ENCODE data around the gene CREB3L4.
A peak's percentile ranks its signal among the peaks of the same experiment; 100 is the strongest.

Gene CREB3L4

GRCh38 chr1:153922972-153923925 is 44.5 kb upstream of the CREB3L4 start, which contains the start of gene GATAD2B (continued):
- TF ChIP-seq ZNF768 (tag by site-specific recombination; IDR thresholded peaks at IDR 0.05) (no peak), ZNF561 (tag by site-specific recombination; IDR thresholded peaks at IDR 0.05; ENCODE audit: borderline replicate concordance) (peak; percentile 88; the same call in 1 of the 2 replicates), KLF7 (tag by site-specific recombination; IDR thresholded peaks at IDR 0.05; ENCODE audit: borderline replicate concordance) (peak; percentile 87), ZBTB6 (tag by site-specific recombination; IDR thresholded peaks at IDR 0.05) (peak; percentile 94), REPIN1 (tag by site-specific recombination; IDR thresholded peaks at IDR 0.05; ENCODE audit: low read depth) (no peak), ZNF398 (tag by site-specific recombination; IDR thresholded peaks at IDR 0.05) (0 out of 2 replicates have a peak, but pooled peaks have one; percentile 4), ZNF514 (tag by site-specific recombination; IDR thresholded peaks at IDR 0.05) (no peak), ZNF544 (tag by site-specific recombination; IDR thresholded peaks at IDR 0.05) (no peak), OSR2 (tag by site-specific recombination; IDR thresholded peaks at IDR 0.05) (no peak), ZNF792 (tag by site-specific recombination; IDR thresholded peaks at IDR 0.05) (0 out of 2 replicates have a peak, but pooled peaks have one; percentile 34), BCL11B (tag by site-specific recombination; IDR thresholded peaks at IDR 0.05; ENCODE audit: low read depth) (peak; percentile 53; the same call in 1 of the 2 replicates), SP3 (tag by site-specific recombination; IDR thresholded peaks at IDR 0.05) (peak; percentile 87), ZNF585B (tag by site-specific recombination; IDR thresholded peaks at IDR 0.05) (no peak; the same call in 1 of the 2 replicates), PRDM6 (tag by site-specific recombination; IDR thresholded peaks at IDR 0.05) (no peak), ZNF184 (tag by site-specific recombination; IDR thresholded peaks at IDR 0.05) (peak; percentile 18; the same call in 1 of the 2 replicates), ZNF639 (tag by site-specific recombination; IDR thresholded peaks at IDR 0.05) (peak; percentile 64; the same call in 1 of the 2 replicates), ZNF791 (tag by site-specific recombination; IDR thresholded peaks at IDR 0.05) (no peak), ZNF366 (tag by site-specific recombination; conservative IDR thresholded peaks at IDR 0.05) (no peak), PRDM4 (tag by site-specific recombination; IDR thresholded peaks at IDR 0.05) (peak; percentile 50; the same call in 1 of the 2 replicates), ZNF785 (tag by site-specific recombination; IDR thresholded peaks at IDR 0.05) (no peak), KLF9 (tag by site-specific recombination; IDR thresholded peaks at IDR 0.05; ENCODE audit: low read depth) (peak; percentile 82), WT1 (tag by site-specific recombination; IDR thresholded peaks at IDR 0.05) (peak; percentile 48; the same call in 1 of the 2 replicates), RBAK (tag by site-specific recombination; IDR thresholded peaks at IDR 0.05) (no peak), GLI2 (tag by site-specific recombination; IDR thresholded peaks at IDR 0.05; ENCODE audit: borderline replicate concordance, low read depth) (no peak), ZBTB48 (tag by site-specific recombination; IDR thresholded peaks at IDR 0.05) (peak; percentile 77), ZSCAN4 (tag by site-specific recombination; IDR thresholded peaks at IDR 0.05) (no peak; the same call in 1 of the 2 replicates), SP2 (tag by site-specific recombination; IDR thresholded peaks at IDR 0.05) (peak; percentile 97)

Data from HEK293 (cell line).